Astrocyte (in vitro differentiated cells and primary cell): ENCODE results near the gene GPLD1.

Experiments
- CTCF ChIP-seq: IDR thresholded peaks from 2 replicates; pipeline ENCODE4 v1.5.1; 2011; ENCODE audit warnings: low read depth, mild to moderate bottlenecking, inconsistent platforms, low read length, moderate library complexity; ENCODE audit not compliant: insufficient read depth
- EZH2 ChIP-seq: IDR thresholded peaks from 2 replicates; pipeline ENCODE4 v1.6.1; 2012; ENCODE audit warnings: mild to moderate bottlenecking, low read length, inconsistent platforms; ENCODE audit not compliant: insufficient read depth

DNA sequence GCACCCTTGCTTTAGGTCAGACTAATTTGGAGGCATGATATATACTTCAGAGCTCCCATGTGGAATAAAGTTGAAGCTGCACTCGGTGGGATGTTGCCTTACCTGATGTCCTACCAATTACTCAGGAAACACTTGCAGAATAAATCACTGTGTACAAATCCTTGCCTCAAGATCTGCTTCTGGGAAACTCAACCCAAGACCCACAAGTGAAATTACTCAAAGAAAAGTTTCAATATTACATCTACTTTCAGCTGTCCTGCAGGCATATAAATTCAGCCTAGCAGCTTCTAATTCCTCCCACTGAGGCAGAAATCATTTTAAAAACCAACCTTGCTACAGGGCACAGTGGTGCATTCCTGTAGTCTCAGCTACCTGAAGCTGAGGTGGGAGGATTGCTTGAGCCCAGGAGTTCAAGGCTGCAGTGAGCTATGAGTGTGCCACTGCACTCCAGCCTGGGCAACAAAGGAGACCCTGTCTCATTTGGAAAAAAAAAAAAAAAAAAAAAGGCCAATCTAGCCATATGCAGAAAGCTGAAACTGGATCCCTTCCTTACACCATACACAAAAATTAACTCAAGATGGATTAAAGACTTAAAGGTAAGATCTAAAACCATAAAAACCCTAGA, 110.8 kb downstream of the GPLD1 start:
- no peak for TF ChIP-seq EZH2
- no peak for TF ChIP-seq CTCF
